Mesendoderm (in vitro differentiated cells): ENCODE results near the gene MAPK7.
A peak's percentile ranks its signal among the peaks of the same experiment; 100 is the strongest.

Experiments used
- DNase-seq: peaks from one replicate; pipeline ENCODE4 v3.0.0; 2013
- H2AK5ac ChIP-seq: 2 replicates; pipeline ENCODE4 v1.6.1; 2013; ENCODE audit warnings: low read length, inconsistent platforms
- H2BK120ac ChIP-seq: 2 replicates; pipeline ENCODE4 v1.6.1; 2013; ENCODE audit warnings: low read depth, mild to moderate bottlenecking, low read length, moderate library complexity, mixed read lengths
- H2BK15ac ChIP-seq: replicated peaks from 2 replicates; pipeline ENCODE4 v1.6.1; 2013; ENCODE audit warnings: low read depth, mild to moderate bottlenecking, moderate library complexity
- H2BK5ac ChIP-seq: 2 replicates; pipeline ENCODE4 v1.6.1; 2013; ENCODE audit warnings: low read length, inconsistent platforms
- H3K18ac ChIP-seq: 2 replicates; pipeline ENCODE4 v1.6.1; 2013; ENCODE audit warnings: mild to moderate bottlenecking, low read length, mixed read lengths
- H3K23ac ChIP-seq: one replicate; pipeline ENCODE4 v1.6.1; 2013; ENCODE audit warnings: low read length
- H3K27ac ChIP-seq: 2 replicates; pipeline ENCODE4 v1.5.1; 2013; ENCODE audit warnings: low read depth, mild to moderate bottlenecking, inconsistent platforms, low read length, moderate library complexity
- H3K27me3 ChIP-seq: 2 replicates; pipeline ENCODE4 v1.6.1; 2013; ENCODE audit warnings: low read length, control low read depth, mild to moderate bottlenecking, inconsistent platforms; ENCODE audit not compliant: insufficient read depth, poor library complexity
- H3K36me3 ChIP-seq: 2 replicates; pipeline ENCODE4 v1.6.1; 2013; ENCODE audit warnings: low read length, inconsistent platforms; ENCODE audit not compliant: control insufficient read depth, insufficient read depth
- H3K4ac ChIP-seq: one replicate; pipeline ENCODE4 v1.6.1; 2013; ENCODE audit warnings: low read depth, mild to moderate bottlenecking, low read length, moderate library complexity
- H3K4me1 ChIP-seq: 2 replicates; pipeline ENCODE4 v1.6.1; 2013; ENCODE audit warnings: low read depth, low read length, inconsistent platforms; ENCODE audit not compliant: control insufficient read depth
- H3K4me2 ChIP-seq: 2 replicates; pipeline ENCODE4 v1.6.1; 2013; ENCODE audit warnings: low read length
- H3K4me3 ChIP-seq: 2 replicates; pipeline ENCODE4 v1.5.1; 2013; ENCODE audit warnings: mild to moderate bottlenecking, low read length
- H3K56ac ChIP-seq: one replicate; pipeline ENCODE4 v1.6.1; 2013; ENCODE audit warnings: low read length
- H3K79me1 ChIP-seq: 2 replicates; pipeline ENCODE4 v1.6.1; 2013; ENCODE audit warnings: low read length, inconsistent platforms
- H3K79me2 ChIP-seq: 2 replicates; pipeline ENCODE4 v1.6.1; 2013; ENCODE audit warnings: mild to moderate bottlenecking, low read length; ENCODE audit not compliant: control insufficient read depth, insufficient read depth
- H3K9ac ChIP-seq: 2 replicates; pipeline ENCODE4 v1.6.1; 2013; ENCODE audit warnings: low read length, inconsistent platforms
- H4K5ac ChIP-seq: one replicate; pipeline ENCODE4 v1.6.1; 2013; ENCODE audit warnings: low read length
- H4K8ac ChIP-seq: one replicate; pipeline ENCODE4 v1.6.1; 2013; ENCODE audit warnings: low read depth, mild to moderate bottlenecking, control low read depth, low read length, moderate library complexity
- WGBS: extraction: QIAGEN DNeasy Blood & Tissue Kit; methylation state at CpG from one replicate; pipeline ENCODE4 v1.1.7; 2013; ENCODE audit warnings: low lambda C conversion rate, missing lambda C conversion rate; ENCODE audit not compliant: insufficient coverage; ENCODE audit errors: extremely low coverage; 5-methylcytosine and 5-hydroxymethylcytosine counted together

MAPK7 gene

GRCh38 chr17:19410091-19410490 is 31.8 kb downstream of the MAPK7 start:
- WGBS: no CpG with 5 or more reads among the region's 6 CpGs
- Histone ChIP-seq H3K9ac (no peak overlapping the region), H3K36me3 (no peaks in the 10 kb centered on the region), H2AK5ac (peak overlapping the region; percentile 38), H3K56ac (peak overlapping the region; percentile 35), H3K27ac (no peak overlapping the region), H2BK120ac (no peak overlapping the region), H3K4ac (no peak overlapping the region), H3K18ac (no peak overlapping the region), H3K4me1 (peaks cover 3% of the 10 kb centered on the region), H3K4me2 (no peak overlapping the region), H2BK5ac (no peak overlapping the region), H4K5ac (no peak overlapping the region), H3K4me3 (no peak overlapping the region), H4K8ac (no peak overlapping the region), H3K23ac (no peak overlapping the region), H3K79me1 (no peaks in the 10 kb centered on the region), H3K79me2 (no peaks in the 10 kb centered on the region), H3K27me3 (no peaks in the 10 kb centered on the region), H2BK15ac (no peak overlapping the region)
- DNase-seq: no peak

- Histone ChIP-seq H2BK5ac (no peak within 1 kb of the TSS), H3K4me3 (no peak within 1 kb of the TSS), H2BK15ac (no peak within 1 kb of the TSS), H3K4me1 (peaks cover 3% of the 10 kb centered on the region), H3K4me2 (no peak within 1 kb of the TSS), H2BK120ac (no peak within 1 kb of the TSS), H4K8ac (no peak within 1 kb of the TSS), H3K79me1 (no peaks in the 10 kb centered on the region), H3K4ac (no peak within 1 kb of the TSS), H4K5ac (no peak within 1 kb of the TSS), H3K36me3 (no peaks in the 10 kb centered on the region), H3K56ac (peak within 1 kb of the TSS; percentile 61), H3K9ac (no peak within 1 kb of the TSS), H3K27ac (no peak within 1 kb of the TSS), H3K79me2 (no peaks in the 10 kb centered on the region), H3K27me3 (no peaks in the 10 kb centered on the region), H3K18ac (no peak within 1 kb of the TSS), H3K23ac (no peak within 1 kb of the TSS), H2AK5ac (peak within 1 kb of the TSS; percentile 38)
- DNase-seq: peak; percentile 72
- no CpG with 5 or more reads among the region's 23 CpGs for WGBS
Observed at GRCh38 chr17:19410875-19411620, 32.8 kb downstream of the MAPK7 start, which contains the start of gene RNF112. Gene RNF112 (plus strand): TSS chr17:19411232. CDS start chr17:19411409, 177 bp downstream.

GRCh38 chr17:19411631-19412030 is 33.3 kb downstream of the MAPK7 start:
- WGBS: no CpG with 5 or more reads among the region's 9 CpGs
- no peak overlapping the region for H2AK5ac ChIP-seq
- no peak overlapping the region for H3K27ac ChIP-seq
- no peak overlapping the region for H4K5ac ChIP-seq
- no peak overlapping the region for H3K23ac ChIP-seq
- H2BK5ac ChIP-seq: no peak overlapping the region
- no peaks in the 10 kb centered on the region for H3K27me3 ChIP-seq
- H3K79me1 ChIP-seq: no peaks in the 10 kb centered on the region
- H3K9ac ChIP-seq: no peak overlapping the region
- no peak overlapping the region for H2BK120ac ChIP-seq
- H4K8ac ChIP-seq: no peak overlapping the region
- peak overlapping the region; percentile 61 for H3K56ac ChIP-seq
- H3K18ac ChIP-seq: no peak overlapping the region
- no peaks in the 10 kb centered on the region for H3K36me3 ChIP-seq
- DNase-seq: no peak
- peaks cover 3% of the 10 kb centered on the region for H3K4me1 ChIP-seq
- H2BK15ac ChIP-seq: no peak overlapping the region
- no peak overlapping the region for H3K4me2 ChIP-seq
- H3K4ac ChIP-seq: no peak overlapping the region
- H3K4me3 ChIP-seq: no peak overlapping the region
- no peaks in the 10 kb centered on the region for H3K79me2 ChIP-seq

- Histone ChIP-seq H3K56ac (no peak overlapping the region), H3K4me3 (no peak overlapping the region), H3K18ac (no peak overlapping the region), H3K4me2 (no peak overlapping the region), H3K27ac (no peak overlapping the region), H3K27me3 (no peaks in the 10 kb centered on the region), H2BK15ac (no peak overlapping the region), H2AK5ac (no peak overlapping the region), H3K79me1 (no peaks in the 10 kb centered on the region), H3K4ac (no peak overlapping the region), H4K8ac (no peak overlapping the region), H4K5ac (no peak overlapping the region), H3K9ac (no peak overlapping the region), H3K36me3 (no peaks in the 10 kb centered on the region), H3K79me2 (no peaks in the 10 kb centered on the region), H2BK120ac (no peak overlapping the region), H3K23ac (no peak overlapping the region), H3K4me1 (peaks cover 3% of the 10 kb centered on the region), H2BK5ac (no peak overlapping the region)
- no CpG with 5 or more reads among the region's 16 CpGs for WGBS
- DNase-seq: no peak
Observed at GRCh38 chr17:19412510-19412909, 34.2 kb downstream of the MAPK7 start.

- Histone ChIP-seq H2AK5ac (no peak overlapping the region), H3K18ac (no peak overlapping the region), H3K4me3 (no peak overlapping the region), H2BK5ac (no peak overlapping the region), H3K79me1 (no peaks in the 10 kb centered on the region), H3K4me1 (peaks cover 3% of the 10 kb centered on the region), H3K27me3 (no peaks in the 10 kb centered on the region), H3K9ac (no peak overlapping the region), H4K5ac (no peak overlapping the region), H4K8ac (no peak overlapping the region), H3K27ac (no peak overlapping the region), H3K4me2 (no peak overlapping the region), H3K56ac (no peak overlapping the region), H3K36me3 (no peaks in the 10 kb centered on the region), H3K23ac (no peak overlapping the region), H2BK15ac (no peak overlapping the region), H3K79me2 (no peaks in the 10 kb centered on the region), H2BK120ac (no peak overlapping the region), H3K4ac (no peak overlapping the region)
- DNase-seq: no peak
- no CpG with 5 or more reads among the region's 12 CpGs for WGBS
Observed at GRCh38 chr17:19412984-19413383, 34.7 kb downstream of the MAPK7 start.

- Histone ChIP-seq H3K23ac (no peak overlapping the region), H4K5ac (no peak overlapping the region), H3K4ac (no peak overlapping the region), H2BK5ac (no peak overlapping the region), H3K36me3 (no peaks in the 10 kb centered on the region), H3K79me2 (no peaks in the 10 kb centered on the region), H4K8ac (no peak overlapping the region), H3K4me2 (no peak overlapping the region), H3K4me1 (peaks cover 3% of the 10 kb centered on the region), H2BK120ac (no peak overlapping the region), H2BK15ac (no peak overlapping the region), H3K9ac (no peak overlapping the region), H3K56ac (no peak overlapping the region), H3K4me3 (no peak overlapping the region), H3K79me1 (no peaks in the 10 kb centered on the region), H2AK5ac (peak overlapping the region; percentile 55), H3K27ac (no peak overlapping the region), H3K27me3 (no peaks in the 10 kb centered on the region), H3K18ac (no peak overlapping the region)
- DNase-seq: no peak
- WGBS: no CpG with 5 or more reads among the region's 5 CpGs
Observed at GRCh38 chr17:19413761-19414160, 35.5 kb downstream of the MAPK7 start.
